Stimulated activated naive CD8-positive, alpha-beta T cell treated with anti-CD3 and anti-CD28 coated beads, Interleukin-15, Interleukin-2, amounts not matched to agents 100 ng/mL and 50 ng/mL, for 24 hours (primary cell): ENCODE measurements around the gene FAM83C.
"Not testable (repeated sequence)": the region's sequence is repeated elsewhere in the genome, so short reads cannot be mapped to it uniquely, and the experiment has no call there.

ENCODE experiments used
- H3K27ac Mint-ChIP-seq: one replicate; pipeline ENCODE4 v1.8.0; 2021; ENCODE audit warnings: mild to moderate bottlenecking, mixed read lengths
- H3K27me3 Mint-ChIP-seq: one replicate; pipeline ENCODE4 v1.8.0; 2021; ENCODE audit warnings: mixed read lengths
- H3K36me3 Mint-ChIP-seq: one replicate; pipeline ENCODE4 v1.8.0; 2021; ENCODE audit warnings: low read depth, mixed read lengths
- H3K4me1 Mint-ChIP-seq: one replicate; pipeline ENCODE4 v1.8.0; 2021; ENCODE audit warnings: low read depth, mixed read lengths
- H3K4me3 Mint-ChIP-seq: one replicate; pipeline ENCODE4 v1.8.0; 2021; ENCODE audit warnings: mild to moderate bottlenecking, mixed read lengths
- H3K9me3 Mint-ChIP-seq: one replicate; pipeline ENCODE4 v1.8.0; 2021; ENCODE audit warnings: mixed read lengths

Gene FAM83C

DNA sequence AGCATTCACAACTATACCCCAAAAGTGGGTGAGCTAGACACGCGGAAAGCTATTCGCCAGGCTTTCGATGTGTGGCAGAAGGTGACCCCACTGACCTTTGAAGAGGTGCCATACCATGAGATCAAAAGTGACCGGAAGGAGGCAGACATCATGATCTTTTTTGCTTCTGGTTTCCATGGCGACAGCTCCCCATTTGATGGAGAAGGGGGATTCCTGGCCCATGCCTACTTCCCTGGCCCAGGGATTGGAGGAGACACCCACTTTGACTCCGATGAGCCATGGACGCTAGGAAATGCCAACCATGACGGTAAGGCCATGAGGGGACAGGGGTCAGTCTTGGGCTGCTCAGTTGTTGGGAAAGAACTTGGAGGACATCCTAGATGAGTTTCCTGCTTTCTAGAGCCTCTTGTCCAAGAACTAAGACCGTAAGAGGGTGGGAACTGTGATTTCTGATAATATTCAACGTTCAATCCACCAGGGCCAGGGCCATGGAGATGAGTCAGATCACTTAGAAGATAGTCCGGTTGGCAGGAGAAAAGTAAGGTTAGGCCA, 37.7 kb downstream of the FAM83C start:
- Mint-ChIP-seq H3K4me1 (peaks cover 21% of the 10 kb centered on the region), H3K9me3 (no peaks in the 10 kb centered on the region), H3K27ac (no peak overlapping the region), H3K4me3 (no peak overlapping the region), H3K36me3 (peaks cover 4% of the 10 kb centered on the region), H3K27me3 (no peaks in the 10 kb centered on the region)

DNA sequence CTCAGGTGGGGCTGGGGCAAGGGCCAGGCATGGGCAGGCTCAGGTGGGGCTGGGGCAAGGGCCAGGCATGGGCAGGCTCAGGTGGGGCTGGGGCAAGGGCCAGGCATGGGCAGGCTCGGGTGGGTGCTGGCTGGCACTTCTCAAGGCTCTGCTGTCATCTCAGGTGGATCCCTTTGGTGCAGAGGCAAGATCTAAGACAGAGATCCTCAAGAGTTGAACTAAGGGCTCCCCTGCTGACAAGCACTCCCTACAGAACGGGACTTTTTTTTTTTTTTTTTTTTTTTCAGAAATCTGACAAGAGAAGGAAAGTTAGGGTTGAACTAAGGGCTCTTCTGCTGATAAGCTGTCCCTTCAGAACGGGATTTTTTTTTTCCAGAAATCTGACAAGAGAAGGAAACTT, 39.2 kb downstream of the FAM83C start:
- no peak overlapping the region for H3K4me3 Mint-ChIP-seq
- peaks cover 21% of the 10 kb centered on the region for H3K4me1 Mint-ChIP-seq
- H3K9me3 Mint-ChIP-seq: no peaks in the 10 kb centered on the region
- no peak overlapping the region for H3K27ac Mint-ChIP-seq
- H3K36me3 Mint-ChIP-seq: peaks cover 4% of the 10 kb centered on the region
- no peaks in the 10 kb centered on the region for H3K27me3 Mint-ChIP-seq

DNA sequence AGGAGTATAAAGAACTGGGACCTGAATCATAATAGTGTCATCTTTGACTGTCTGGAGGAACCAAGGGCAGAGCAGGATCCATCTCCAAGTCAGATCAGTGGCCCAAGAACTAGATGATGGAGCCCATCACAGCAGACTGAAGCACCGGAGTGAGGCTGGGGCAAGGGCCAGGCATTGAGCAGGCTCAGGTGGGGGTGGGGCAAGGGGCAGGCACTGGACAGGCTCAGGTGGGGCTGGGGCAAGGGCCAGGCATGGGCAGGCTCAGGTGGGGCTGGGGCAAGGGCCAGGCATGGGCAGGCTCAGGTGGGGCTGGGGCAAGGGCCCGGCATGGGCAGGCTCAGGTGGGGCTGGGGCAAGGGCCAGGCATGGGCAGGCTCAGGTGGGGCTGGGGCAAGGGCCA, 39.6 kb downstream of the FAM83C start:
- not testable (repeated sequence) for H3K9me3 Mint-ChIP-seq, H3K36me3 Mint-ChIP-seq, H3K27me3 Mint-ChIP-seq, H3K4me3 Mint-ChIP-seq
- Mint-ChIP-seq H3K27ac (peak overlapping the region; percentile 77), H3K4me1 (peaks cover 21% of the 10 kb centered on the region)

DNA sequence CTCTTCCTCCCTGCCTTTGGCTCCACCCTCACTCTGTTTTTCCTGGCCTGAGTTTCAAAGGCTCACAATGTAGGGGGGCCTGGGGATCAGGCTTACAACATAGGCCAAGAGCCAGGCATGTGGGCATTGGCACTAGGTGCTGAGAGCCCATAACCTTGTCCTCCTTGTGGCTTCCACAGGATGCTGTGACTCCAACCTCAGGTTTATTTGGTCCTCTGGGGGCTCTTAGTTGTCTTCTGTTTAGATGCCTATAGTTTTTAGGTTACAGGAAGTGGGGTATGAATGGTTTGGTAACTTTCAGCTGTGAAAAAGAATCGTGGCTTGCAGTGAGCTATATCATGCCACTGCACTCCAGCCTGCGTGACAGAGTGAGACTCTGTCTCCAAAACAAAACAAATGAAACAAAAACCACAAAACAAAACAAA, 40.2 kb downstream of the FAM83C start:
- Mint-ChIP-seq H3K4me3 (no peak overlapping the region), H3K36me3 (peaks cover 4% of the 10 kb centered on the region), H3K4me1 (peaks cover 21% of the 10 kb centered on the region), H3K27ac (peak overlapping the region; percentile 77), H3K27me3 (no peaks in the 10 kb centered on the region), H3K9me3 (no peaks in the 10 kb centered on the region)

DNA sequence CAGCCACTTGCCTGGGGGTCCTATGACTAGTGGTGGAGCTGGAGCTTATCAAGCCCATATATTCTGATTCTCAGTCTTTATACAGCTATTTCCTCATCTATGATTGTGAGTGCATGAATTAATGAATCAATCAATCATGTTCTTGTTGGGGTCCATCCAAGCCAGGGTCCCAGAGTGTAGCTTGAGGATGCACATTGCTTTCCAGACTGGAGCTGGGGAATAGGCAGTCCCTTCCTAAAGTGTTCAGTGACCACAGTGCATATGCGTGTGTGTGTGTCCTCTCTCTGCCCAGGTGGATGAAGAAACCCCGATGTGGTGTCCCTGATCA, 40.6 kb downstream of the FAM83C start:
- H3K27me3 Mint-ChIP-seq: no peaks in the 10 kb centered on the region
- no peak overlapping the region for H3K27ac Mint-ChIP-seq
- H3K4me1 Mint-ChIP-seq: peaks cover 21% of the 10 kb centered on the region
- H3K9me3 Mint-ChIP-seq: no peaks in the 10 kb centered on the region
- peaks cover 7% of the 10 kb centered on the region for H3K36me3 Mint-ChIP-seq
- no peak overlapping the region for H3K4me3 Mint-ChIP-seq

DNA sequence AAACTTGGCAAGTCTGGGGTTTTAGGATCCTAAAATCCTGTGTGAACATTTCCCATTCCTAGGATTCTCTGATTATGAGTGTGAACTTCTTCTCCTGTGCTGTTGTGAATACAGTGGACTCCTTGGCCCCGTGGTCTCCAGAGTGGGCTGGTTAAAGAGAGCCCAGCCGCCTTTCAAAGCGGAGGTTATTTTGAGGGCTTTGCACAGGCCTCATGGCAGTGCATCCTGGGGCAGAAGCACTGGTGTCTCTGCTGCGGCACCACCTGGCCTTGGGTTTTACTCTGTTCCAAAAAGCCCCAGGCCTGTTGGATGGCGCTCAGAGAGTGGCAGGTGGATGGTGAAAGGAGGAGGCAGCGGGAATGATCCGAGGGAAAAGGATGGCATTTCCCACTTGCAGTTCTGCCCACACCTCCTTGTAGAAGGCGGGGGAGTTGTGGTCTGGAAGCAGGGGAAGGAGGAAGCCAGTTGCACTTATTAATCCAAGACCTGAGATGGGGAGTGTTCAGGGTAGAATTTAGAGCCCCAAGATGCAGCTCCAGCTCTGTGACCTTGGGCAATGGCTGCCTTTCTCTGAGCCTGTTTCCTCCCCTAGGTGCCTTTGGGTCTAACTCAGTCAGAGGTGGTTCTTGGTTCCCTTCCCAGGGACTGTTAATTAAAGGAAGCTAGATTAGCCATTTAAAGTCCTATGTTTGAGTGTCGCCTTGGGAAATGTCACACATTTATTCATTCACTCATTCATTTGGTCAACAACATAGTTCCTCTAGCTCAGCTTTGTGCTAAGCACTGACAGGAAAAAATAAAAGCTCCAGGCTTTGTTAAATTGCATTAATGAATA, 43.4 kb downstream of the FAM83C start:
- Mint-ChIP-seq H3K27me3 (no peaks in the 10 kb centered on the region), H3K9me3 (no peaks in the 10 kb centered on the region), H3K36me3 (peaks cover 4% of the 10 kb centered on the region), H3K27ac (no peak overlapping the region), H3K4me1 (peaks cover 21% of the 10 kb centered on the region), H3K4me3 (no peak overlapping the region)

DNA sequence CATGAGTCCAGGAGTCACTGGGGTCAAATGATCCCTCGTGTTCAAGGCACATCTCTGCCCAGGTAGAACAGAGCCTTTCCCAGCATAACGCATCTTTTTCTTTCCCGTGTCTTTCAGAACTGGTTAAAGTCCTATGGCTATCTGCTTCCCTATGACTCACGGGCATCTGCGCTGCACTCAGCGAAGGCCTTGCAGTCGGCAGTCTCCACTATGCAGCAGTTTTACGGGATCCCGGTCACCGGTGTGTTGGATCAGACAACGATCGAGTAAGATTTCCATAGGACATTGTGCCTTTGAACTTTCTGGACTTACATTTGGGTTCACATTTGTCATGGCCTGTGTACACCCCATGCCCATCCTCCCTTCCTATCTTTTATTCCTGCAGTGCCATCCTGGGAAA, 45.5 kb downstream of the FAM83C start:
- Mint-ChIP-seq H3K4me1 (peaks cover 12% of the 10 kb centered on the region), H3K27me3 (no peaks in the 10 kb centered on the region), H3K36me3 (peaks cover 4% of the 10 kb centered on the region), H3K9me3 (no peaks in the 10 kb centered on the region), H3K4me3 (no peak overlapping the region), H3K27ac (no peak overlapping the region)

DNA sequence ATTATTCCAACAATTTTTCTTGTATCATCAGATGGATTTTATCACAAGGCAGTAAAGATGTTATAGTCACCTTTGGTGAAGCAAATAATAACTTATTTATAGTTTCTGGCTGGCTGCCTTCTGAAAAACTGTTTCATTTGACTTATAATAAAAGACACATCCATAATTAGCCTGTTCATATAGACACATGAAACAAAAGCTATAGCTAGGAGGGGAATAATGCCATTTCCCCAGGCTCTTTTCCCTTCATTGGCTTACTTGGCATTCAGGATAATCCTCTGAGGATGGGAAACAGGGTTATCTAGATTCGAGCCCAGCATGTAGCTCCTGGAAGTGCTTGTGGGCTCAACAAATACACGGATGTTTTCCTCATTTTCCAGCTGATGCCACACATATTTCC, 48.2 kb downstream of the FAM83C start:
- no peak overlapping the region for H3K27ac Mint-ChIP-seq
- no peaks in the 10 kb centered on the region for H3K4me1 Mint-ChIP-seq
- peaks cover 4% of the 10 kb centered on the region for H3K36me3 Mint-ChIP-seq
- H3K4me3 Mint-ChIP-seq: no peak overlapping the region
- no peaks in the 10 kb centered on the region for H3K9me3 Mint-ChIP-seq
- H3K27me3 Mint-ChIP-seq: no peaks in the 10 kb centered on the region

DNA sequence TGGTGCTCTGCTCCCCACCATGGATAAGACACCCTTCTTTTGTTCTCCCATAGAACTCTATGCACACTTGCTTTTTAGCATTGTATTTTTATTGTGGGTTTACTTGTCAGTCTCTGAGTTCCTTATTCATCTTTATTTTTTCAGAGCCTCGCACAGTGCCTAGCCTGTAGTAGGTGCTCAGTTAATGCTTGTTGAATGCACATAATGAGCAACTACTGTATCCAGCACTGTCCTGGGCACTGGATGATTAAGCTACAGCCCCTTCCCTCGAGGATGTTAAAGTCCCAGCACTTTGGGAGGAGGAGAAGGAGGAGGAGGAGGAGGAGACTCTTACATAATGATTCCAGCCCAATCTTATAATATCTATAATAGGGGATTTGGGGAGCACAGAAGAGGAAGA, 48.9 kb downstream of the FAM83C start:
- H3K27me3 Mint-ChIP-seq: no peaks in the 10 kb centered on the region
- H3K4me1 Mint-ChIP-seq: no peaks in the 10 kb centered on the region
- no peak overlapping the region for H3K27ac Mint-ChIP-seq
- H3K9me3 Mint-ChIP-seq: no peaks in the 10 kb centered on the region
- H3K4me3 Mint-ChIP-seq: no peak overlapping the region
- H3K36me3 Mint-ChIP-seq: peaks cover 4% of the 10 kb centered on the region

DNA sequence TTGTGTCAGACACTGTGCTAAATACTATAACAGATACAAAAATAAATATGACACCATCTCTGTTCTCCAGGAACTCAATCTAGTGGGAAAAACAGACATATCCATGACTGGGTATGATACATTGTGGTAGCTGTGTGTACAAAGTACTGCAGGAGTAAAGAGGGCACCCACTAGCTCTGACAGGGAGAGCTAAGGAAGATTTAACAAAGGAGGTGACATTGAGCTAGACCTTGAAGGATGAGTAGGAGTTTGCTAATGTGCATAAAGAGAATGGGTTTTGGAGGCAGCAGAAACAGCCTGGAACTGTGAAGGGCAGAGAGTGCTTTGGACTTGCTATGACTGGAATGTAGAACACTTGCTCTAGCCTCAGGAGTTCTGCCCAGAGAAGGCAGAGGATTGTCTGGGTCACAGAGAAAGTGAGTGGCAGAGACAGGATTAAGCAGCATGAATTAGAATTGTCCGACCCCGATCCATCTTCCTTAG, 51.4 kb downstream of the FAM83C start:
- no peak overlapping the region for H3K27ac Mint-ChIP-seq
- no peaks in the 10 kb centered on the region for H3K4me1 Mint-ChIP-seq
- peaks cover 3% of the 10 kb centered on the region for H3K36me3 Mint-ChIP-seq
- no peaks in the 10 kb centered on the region for H3K27me3 Mint-ChIP-seq
- H3K9me3 Mint-ChIP-seq: no peaks in the 10 kb centered on the region
- H3K4me3 Mint-ChIP-seq: no peak overlapping the region

DNA sequence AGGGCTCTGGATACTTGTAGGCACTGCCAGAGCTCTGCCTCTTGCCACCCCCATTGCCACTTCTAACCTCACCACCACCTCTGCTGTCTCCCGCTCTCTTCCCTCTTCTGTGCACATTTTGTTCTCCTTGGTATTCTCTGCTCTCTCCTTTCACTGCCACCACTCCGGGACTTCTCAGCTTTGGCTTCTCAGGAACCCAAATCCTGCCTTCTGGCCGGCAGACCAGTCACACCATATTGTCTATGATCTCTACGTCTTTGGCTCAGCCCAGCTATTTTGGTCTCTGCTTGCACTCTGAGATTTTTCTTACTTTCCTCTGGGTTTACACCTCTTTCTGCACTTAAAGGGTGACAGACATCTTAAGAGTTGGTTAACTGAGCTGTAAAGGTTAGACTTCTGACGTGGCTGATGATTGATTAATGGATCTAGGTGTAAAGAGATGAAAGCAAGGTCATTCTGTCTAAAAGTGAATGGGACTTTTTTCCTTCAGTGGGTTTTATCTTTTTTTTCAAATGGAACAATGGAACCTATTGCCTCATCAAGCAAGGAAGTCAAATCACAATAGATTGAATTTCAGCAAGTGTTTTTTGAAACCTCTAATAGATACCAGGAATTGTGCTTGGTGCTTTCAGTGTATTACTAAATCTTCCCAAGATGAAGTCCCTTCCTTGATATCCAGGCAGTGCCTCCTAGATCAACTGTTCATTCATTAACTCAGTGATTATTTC, 52.0 kb downstream of the FAM83C start:
- Mint-ChIP-seq H3K4me1 (no peaks in the 10 kb centered on the region), H3K27me3 (no peaks in the 10 kb centered on the region), H3K4me3 (no peak overlapping the region), H3K9me3 (no peaks in the 10 kb centered on the region), H3K27ac (no peak overlapping the region), H3K36me3 (peaks cover 3% of the 10 kb centered on the region)

DNA sequence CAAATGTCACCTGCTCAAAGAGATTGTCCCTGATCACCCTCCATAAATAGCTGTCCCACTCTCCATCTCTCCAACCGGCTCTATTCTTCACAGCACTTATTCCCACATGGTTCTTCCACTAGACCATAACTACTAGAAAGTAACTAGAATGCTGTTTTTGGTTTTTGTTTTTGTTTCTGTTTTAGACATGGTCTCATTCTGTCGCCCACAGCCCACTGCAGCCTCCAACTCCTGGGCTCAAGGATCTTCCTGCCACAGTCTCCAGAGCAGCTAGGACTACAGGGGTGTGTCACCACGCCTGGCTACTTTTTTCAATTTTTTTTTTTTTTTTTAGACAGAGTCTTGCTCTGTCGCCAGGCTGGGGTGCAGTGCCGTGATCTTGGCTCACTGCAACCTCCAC, 53.5 kb downstream of the FAM83C start:
- H3K4me3 Mint-ChIP-seq: no peak overlapping the region
- H3K27ac Mint-ChIP-seq: no peak overlapping the region
- H3K27me3 Mint-ChIP-seq: no peaks in the 10 kb centered on the region
- no peaks in the 10 kb centered on the region for H3K4me1 Mint-ChIP-seq
- H3K9me3 Mint-ChIP-seq: no peaks in the 10 kb centered on the region
- H3K36me3 Mint-ChIP-seq: peaks cover 8% of the 10 kb centered on the region

DNA sequence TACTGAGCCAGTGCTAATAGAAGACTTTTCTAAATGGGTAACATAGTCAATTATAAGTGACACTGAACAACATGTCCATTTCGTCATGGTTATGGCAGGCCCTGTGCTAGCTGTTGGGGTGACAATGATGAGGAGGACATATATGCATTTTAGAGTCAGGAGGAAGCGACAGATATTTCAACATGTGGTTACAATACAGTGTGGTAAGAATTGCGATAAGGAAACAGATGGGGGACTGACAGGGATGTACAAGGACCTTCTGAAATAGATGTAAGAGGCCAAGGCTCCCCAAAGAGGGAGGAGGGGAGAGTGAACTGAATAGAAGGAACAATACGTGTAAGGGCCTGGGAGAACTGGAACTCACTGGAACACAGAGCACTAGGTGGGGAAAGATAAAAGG, 54.1 kb downstream of the FAM83C start:
- H3K36me3 Mint-ChIP-seq: peaks cover 8% of the 10 kb centered on the region
- no peaks in the 10 kb centered on the region for H3K27me3 Mint-ChIP-seq
- no peaks in the 10 kb centered on the region for H3K9me3 Mint-ChIP-seq
- H3K27ac Mint-ChIP-seq: no peak overlapping the region
- H3K4me3 Mint-ChIP-seq: no peak overlapping the region
- no peaks in the 10 kb centered on the region for H3K4me1 Mint-ChIP-seq

DNA sequence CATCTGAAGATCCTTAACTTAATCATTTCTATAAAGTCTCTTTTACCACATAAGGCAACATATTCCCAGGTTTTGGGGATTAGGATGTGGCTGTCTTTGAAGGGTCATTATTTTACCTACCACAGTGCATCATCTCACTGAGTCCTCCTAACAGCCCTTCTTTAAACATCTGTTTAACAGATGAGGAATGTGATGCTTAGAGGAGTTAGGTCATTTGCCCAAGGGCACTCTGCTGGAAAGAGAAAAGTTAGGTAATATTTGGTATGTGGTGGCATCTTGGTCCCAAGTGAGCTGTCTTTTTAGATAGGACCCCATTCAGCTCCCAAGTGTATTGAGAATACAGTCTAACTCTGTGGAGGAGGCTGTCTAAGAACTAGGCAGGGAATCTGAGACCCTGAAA, 54.7 kb downstream of the FAM83C start:
- Mint-ChIP-seq H3K9me3 (no peaks in the 10 kb centered on the region), H3K27ac (no peak overlapping the region), H3K27me3 (no peaks in the 10 kb centered on the region), H3K4me1 (no peaks in the 10 kb centered on the region), H3K4me3 (no peak overlapping the region), H3K36me3 (peaks cover 8% of the 10 kb centered on the region)

DNA sequence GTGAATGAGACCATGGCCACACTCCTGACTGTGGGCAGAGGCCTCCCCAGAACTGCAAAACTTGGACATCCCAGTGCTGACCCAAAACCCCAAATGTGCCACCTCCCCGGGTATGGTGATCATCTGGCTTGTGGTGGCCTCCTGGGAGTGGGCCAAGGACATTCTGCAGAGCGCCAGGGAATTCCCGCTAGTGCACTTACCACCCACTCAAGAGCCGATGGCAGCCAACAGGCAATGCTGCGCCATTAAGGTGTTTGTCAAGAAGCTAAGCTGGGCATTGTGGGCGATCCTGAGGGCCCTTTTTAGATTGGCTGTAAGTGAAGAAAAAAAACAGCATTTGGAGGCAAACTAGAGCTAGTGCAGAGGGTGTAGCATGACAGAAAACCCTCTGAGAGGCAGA, 56.3 kb downstream of the FAM83C start:
- Mint-ChIP-seq H3K27ac (no peak overlapping the region), H3K4me1 (no peaks in the 10 kb centered on the region), H3K9me3 (no peaks in the 10 kb centered on the region), H3K4me3 (no peak overlapping the region), H3K36me3 (peaks cover 15% of the 10 kb centered on the region), H3K27me3 (no peaks in the 10 kb centered on the region)
